ENCODE data around the gene ELL2. TPM values are rescaled to one million over a fixed set of nuclear protein-coding genes. Genes with fewer than 3 reads are reported as not detected.
A peak's percentile ranks its signal among the peaks of the same experiment; 100 is the strongest.

ELL2 gene
- total and polyA plus RNA-seq, 9 of the 15 experiments (the other 6 are each of a cell fraction or from before 2014, with no cell fraction given): 4.3 to 18.3 (median 14.5) TPM

DNA sequence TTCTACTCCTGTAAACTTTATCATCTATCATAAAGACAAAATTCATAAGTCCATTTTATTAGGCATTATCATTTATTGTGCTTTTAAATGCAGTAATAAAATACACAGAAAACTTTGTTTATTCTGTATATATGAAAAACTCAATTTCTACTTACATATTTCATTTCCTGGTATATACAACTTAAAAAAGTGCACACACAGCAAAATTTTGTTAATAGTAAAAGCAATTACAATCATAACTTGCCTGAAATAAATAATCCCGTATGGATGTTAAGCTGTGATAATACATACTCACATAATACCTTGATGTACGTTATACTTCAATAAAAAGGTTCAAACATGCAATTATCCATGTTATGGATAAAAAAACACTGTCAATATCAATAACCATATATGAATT lies 19.2 kb downstream of the ELL2 start:
- Histone ChIP-seq H3K9ac (ENCODE audit: insufficient read depth in 1 of 2, low read depth in 2 of 2, low read length in 2 of 2) (no peak overlapping the region), H3K36me3 (ENCODE audit: control insufficient read depth, insufficient read depth, low read length) (no peaks in the 10 kb centered on the region), H3K27me3 (ENCODE audit: control insufficient read depth in 2 of 2, insufficient read depth in 2 of 2, low read length in 2 of 2) (no peaks in the 10 kb centered on the region), H4K20me1 (replicated peaks; ENCODE audit: control insufficient read depth, insufficient read depth, low read length) (0 out of 2 replicates have a peak, but pooled peaks cover 2% of the 10 kb centered on the region), H3K4me3 (no peak overlapping the region), H3K9me3 (replicated peaks; ENCODE audit: control insufficient read depth, insufficient read depth, low read depth, low read length) (no peaks in the 10 kb centered on the region), H3K27ac (ENCODE audit: extremely low read depth, low read depth, low read length) (no peak overlapping the region), H3K4me2 (ENCODE audit: insufficient read depth, low read length) (no peak overlapping the region), H3K9me1 (ENCODE audit: control insufficient read depth, insufficient read depth, low read length) (no peaks in the 10 kb centered on the region), H3K4me1 (replicated peaks in 1 of 2; ENCODE audit: control insufficient read depth in 2 of 2, insufficient read depth in 2 of 2, low read length in 2 of 2) (peaks cover 4 to 60% of the 10 kb centered on the region in 2 experiments; a peak in 4 of 5 replicates), H3K79me2 (ENCODE audit: control insufficient read depth, insufficient read depth, low read length) (peaks cover 64% of the 10 kb centered on the region), H2AFZ (ENCODE audit: low read depth, low read length) (no peak overlapping the region)
- WGBS (ENCODE audit: insufficient coverage, low coverage, missing lambda C conversion rate): 91% methylated on average over 2 of the region's 2 CpGs
- in situ Hi-C loops (cut with MboI) (no loop called here), intact Hi-C loops (cut with micrococcal nuclease) (no loop called here)
- CTCF ChIA-PET (ENCODE audit: low intra/inter-chr PET ratio): no interaction called here
- ATAC-seq: no peak
- POLR2A ChIA-PET: interaction anchor here (0.8 to 1.8 kb wide), 4 partner anchors 15 to 20 kb away, joined by 3 to 5 read pairs (median 4); partner anchors contain the start of gene ELL2
- DNase-seq (ENCODE audit: extremely low read depth in 1 of 4, low spot score in 3 of 4): no peak
- no peak for FAIRE-seq
- no TSS peak for BruUV-seq (replicated peaks)
- peak; percentile 95 for TF ChIP-seq MAFF (IDR thresholded peaks at IDR 0.05; ENCODE audit: low read length)
- no peak for TF ChIP-seq STAT5A (IDR thresholded peaks at IDR 0.05; ENCODE audit: borderline replicate concordance, low read length)
- TF ChIP-seq, protein P1, sequence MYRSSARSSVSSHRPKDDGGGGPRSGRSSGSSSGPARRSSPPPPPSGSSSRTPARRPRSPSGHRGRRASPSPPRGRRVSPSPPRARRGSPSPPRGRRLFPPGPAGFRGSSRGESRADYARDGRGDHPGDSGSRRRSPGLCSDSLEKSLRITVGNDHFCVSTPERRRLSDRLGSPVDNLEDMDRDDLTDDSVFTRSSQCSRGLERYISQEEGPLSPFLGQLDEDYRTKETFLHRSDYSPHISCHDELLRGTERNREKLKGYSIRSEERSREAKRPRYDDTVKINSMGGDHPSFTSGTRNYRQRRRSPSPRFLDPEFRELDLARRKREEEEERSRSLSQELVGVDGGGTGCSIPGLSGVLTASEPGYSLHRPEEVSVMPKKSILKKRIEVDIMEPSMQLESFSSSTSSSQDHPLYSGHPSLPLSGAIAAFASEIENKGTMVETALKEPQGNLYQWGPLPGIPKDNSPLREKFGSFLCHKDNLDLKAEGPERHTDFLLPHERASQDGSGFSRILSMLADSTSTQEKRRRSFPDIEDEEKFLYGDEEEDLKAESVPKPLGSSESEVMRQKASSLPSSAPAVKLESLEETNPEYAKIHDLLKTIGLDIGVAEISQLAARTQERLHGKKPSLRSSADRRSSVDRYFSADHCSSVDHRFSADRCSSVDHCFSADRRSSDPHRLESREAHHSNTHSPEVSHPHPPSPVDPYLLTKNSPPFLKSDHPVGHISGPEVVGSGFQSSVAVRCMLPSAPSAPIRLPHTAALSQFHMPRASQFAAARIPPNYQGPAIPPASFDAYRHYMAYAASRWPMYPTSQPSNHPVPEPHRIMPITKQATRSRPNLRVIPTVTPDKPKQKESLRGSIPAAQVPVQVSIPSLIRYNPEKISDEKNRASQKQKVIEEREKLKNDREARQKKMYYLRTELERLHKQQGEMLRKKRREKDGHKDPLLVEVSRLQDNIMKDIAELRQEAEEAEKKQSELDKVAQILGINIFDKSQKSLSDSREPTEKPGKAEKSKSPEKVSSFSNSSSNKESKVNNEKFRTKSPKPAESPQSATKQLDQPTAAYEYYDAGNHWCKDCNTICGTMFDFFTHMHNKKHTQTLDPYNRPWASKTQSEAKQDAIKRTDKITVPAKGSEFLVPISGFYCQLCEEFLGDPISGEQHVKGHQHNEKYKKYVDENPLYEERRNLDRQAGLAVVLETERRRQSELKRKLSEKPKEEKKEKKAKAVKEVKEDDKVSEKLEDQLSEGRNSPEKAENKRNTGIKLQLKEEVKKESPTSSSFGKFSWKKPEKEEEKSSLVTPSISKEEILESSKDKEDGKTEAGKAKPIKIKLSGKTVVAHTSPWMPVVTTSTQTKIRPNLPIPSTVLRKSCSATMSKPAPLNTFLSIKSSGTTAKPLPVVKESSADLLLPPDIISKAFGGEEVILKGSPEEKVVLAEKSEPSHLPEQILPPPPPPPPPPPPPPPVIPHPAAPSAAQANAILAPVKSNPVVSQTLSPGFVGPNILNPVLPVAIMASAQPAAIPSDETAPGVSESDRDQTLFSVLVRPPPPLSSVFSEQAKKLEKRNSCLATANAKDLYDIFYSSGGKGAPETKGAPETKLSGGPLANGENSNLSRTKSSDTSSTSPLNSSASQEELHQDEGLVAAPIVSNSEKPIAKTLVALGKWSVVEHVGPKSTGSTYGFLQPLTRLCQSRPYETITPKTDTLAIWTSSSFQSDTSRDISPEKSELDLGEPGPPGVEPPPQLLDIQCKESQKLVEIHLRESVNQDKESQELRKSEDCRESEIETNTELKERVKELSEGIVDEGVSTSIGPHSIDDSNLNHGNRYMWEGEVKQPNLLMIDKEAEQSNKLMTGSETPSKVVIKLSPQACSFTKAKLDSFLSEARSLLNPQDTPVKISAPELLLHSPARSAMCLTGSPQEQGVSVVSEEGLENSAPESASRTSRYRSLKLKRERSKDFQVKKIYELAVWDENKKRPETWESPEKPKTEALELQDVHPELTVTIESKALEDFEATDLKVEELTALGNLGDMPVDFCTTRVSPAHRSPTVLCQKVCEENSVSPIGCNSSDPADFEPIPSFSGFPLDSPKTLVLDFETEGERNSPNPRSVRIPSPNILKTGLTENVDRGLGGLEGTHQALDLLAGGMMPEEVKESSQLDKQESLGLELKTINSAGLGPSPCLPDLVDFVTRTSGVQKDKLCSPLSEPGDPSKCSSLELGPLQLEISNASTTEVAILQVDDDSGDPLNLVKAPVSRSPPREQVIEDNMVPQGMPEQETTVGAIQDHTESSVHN (IDR thresholded peaks at IDR 0.05; ENCODE audit: borderline replicate concordance in 1 of 2, low read depth in 1 of 2): no peak
- TF ChIP-seq, protein P2, sequence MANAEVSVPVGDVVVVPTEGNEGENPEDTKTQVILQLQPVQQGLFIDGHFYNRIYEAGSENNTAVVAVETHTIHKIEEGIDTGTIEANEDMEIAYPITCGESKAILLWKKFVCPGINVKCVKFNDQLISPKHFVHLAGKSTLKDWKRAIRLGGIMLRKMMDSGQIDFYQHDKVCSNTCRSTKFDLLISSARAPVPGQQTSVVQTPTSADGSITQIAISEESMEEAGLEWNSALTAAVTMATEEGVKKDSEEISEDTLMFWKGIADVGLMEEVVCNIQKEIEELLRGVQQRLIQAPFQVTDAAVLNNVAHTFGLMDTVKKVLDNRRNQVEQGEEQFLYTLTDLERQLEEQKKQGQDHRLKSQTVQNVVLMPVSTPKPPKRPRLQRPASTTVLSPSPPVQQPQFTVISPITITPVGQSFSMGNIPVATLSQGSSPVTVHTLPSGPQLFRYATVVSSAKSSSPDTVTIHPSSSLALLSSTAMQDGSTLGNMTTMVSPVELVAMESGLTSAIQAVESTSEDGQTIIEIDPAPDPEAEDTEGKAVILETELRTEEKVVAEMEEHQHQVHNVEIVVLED (CRISPR knock-in tag; IDR thresholded peaks at IDR 0.05): no peak
- TF ChIP-seq RBM25 (IDR thresholded peaks at IDR 0.05; ENCODE audit: low read depth, low read length, severe bottlenecking): no peak
- TF ChIP-seq FUS (optimal IDR thresholded peaks at IDR 0.05; ENCODE audit: low read depth, low read length): no peak
- no peak for TF ChIP-seq ZNF274 (IDR thresholded peaks at IDR 0.05; ENCODE audit: borderline replicate concordance, low read depth, low read length)
- no peak for TF ChIP-seq CCAR2 (IDR thresholded peaks at IDR 0.05; ENCODE audit: low read depth, low read length)
- no peak for TF ChIP-seq TFAM (CRISPR knock-in tag; conservative IDR thresholded peaks at IDR 0.05)
- TF ChIP-seq C11orf30 (IDR thresholded peaks at IDR 0.05; ENCODE audit: low read depth): peak; percentile 94
- no peak for TF ChIP-seq ZFP1 (CRISPR knock-in tag; IDR thresholded peaks at IDR 0.05)
- 0 out of 2 replicates have a peak, but pooled peaks have one; percentile 7 for TF ChIP-seq ADNP (tag; IDR thresholded peaks at IDR 0.05)
- no peak for TF ChIP-seq CREB1 (IDR thresholded peaks at IDR 0.05)
- TF ChIP-seq CREB1 (CRISPR knock-in tag; IDR thresholded peaks at IDR 0.05): no peak
- no peak for TF ChIP-seq GATAD2B (IDR thresholded peaks at IDR 0.05; ENCODE audit: borderline replicate concordance)

All from K562 (cell line).